IPS-20b (cell line): ENCODE results near the gene OAS2.

ENCODE experiments used
- H3K27ac ChIP-seq: one replicate; pipeline ENCODE4 v1.5.1; 2013; ENCODE audit warnings: low read length
- H3K27me3 ChIP-seq: 2 replicates; pipeline ENCODE4 v1.6.1; 2013; ENCODE audit warnings: mild to moderate bottlenecking, low read length, inconsistent platforms; ENCODE audit not compliant: insufficient read depth
- H3K36me3 ChIP-seq: 2 replicates; pipeline ENCODE4 v1.6.1; 2013; ENCODE audit warnings: low read depth, mild to moderate bottlenecking, inconsistent platforms, low read length, moderate library complexity; ENCODE audit not compliant: insufficient read depth
- H3K4me1 ChIP-seq: 2 replicates; pipeline ENCODE4 v1.6.1; 2013; ENCODE audit warnings: mild to moderate bottlenecking, control low read depth, inconsistent platforms, low read length, moderate library complexity; ENCODE audit not compliant: insufficient read depth
- H3K4me3 ChIP-seq: 2 replicates; pipeline ENCODE4 v1.5.1; 2013; ENCODE audit warnings: mild to moderate bottlenecking, low read length, inconsistent platforms
- H3K9ac ChIP-seq: 2 replicates; pipeline ENCODE4 v1.6.1; 2013; ENCODE audit warnings: low read depth, mild to moderate bottlenecking, inconsistent platforms, low read length, moderate library complexity
- H3K9me3 ChIP-seq: 2 replicates; pipeline ENCODE4 v1.6.1; 2013; ENCODE audit warnings: mild to moderate bottlenecking, low read depth, low read length, inconsistent platforms; ENCODE audit not compliant: insufficient read depth

Gene OAS2

DNA sequence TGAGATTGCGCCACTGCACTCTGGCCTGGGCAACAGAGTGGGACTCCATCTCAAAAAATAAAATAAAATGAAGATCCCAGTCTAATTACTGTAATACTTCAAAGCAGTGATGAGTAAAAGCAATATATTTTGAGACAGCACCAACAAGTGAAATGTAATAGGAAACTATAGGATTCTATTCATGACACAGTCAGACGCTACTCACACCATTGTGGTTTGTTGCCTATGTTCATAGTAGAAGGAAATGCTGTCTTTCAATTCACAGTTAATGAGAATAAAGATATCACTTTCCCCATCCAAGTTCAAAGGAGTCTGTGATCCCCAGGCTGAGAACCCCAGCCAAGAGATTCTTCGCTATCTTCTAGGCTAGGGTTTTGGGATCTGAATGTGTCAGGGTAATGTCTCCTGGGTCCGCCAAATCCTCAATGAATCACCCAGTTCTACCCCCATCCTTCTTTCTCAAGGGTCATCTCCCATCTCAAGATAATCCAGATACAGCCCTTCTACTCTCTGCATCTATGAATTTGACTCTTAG is 61.7 kb downstream of the OAS2 start:
- Histone ChIP-seq H3K27ac (no peak overlapping the region), H3K36me3 (no peaks in the 10 kb centered on the region), H3K9me3 (no peaks in the 10 kb centered on the region), H3K4me1 (no peaks in the 10 kb centered on the region), H3K9ac (no peak overlapping the region), H3K4me3 (no peak overlapping the region), H3K27me3 (peaks cover 1% of the 10 kb centered on the region; the same call in 1 of the 2 replicates)

- Histone ChIP-seq H3K27me3 (peaks cover 8% of the 10 kb centered on the region; the same call in 1 of the 2 replicates), H3K36me3 (no peaks in the 10 kb centered on the region), H3K4me1 (no peaks in the 10 kb centered on the region), H3K9me3 (no peaks in the 10 kb centered on the region), H3K27ac (no peak overlapping the region), H3K4me3 (no peak overlapping the region), H3K9ac (no peak overlapping the region)
Measured at GRCh38 chr12:113040722-113041171, 62.4 kb downstream of the OAS2 start.

- Histone ChIP-seq H3K4me1 (no peaks in the 10 kb centered on the region), H3K9me3 (no peaks in the 10 kb centered on the region), H3K27ac (no peak overlapping the region), H3K36me3 (no peaks in the 10 kb centered on the region), H3K4me3 (no peak overlapping the region), H3K27me3 (peaks cover 12% of the 10 kb centered on the region; the same call in 1 of the 2 replicates), H3K9ac (no peak overlapping the region)
Measured at GRCh38 chr12:113041560-113041959, 63.2 kb downstream of the OAS2 start.

DNA sequence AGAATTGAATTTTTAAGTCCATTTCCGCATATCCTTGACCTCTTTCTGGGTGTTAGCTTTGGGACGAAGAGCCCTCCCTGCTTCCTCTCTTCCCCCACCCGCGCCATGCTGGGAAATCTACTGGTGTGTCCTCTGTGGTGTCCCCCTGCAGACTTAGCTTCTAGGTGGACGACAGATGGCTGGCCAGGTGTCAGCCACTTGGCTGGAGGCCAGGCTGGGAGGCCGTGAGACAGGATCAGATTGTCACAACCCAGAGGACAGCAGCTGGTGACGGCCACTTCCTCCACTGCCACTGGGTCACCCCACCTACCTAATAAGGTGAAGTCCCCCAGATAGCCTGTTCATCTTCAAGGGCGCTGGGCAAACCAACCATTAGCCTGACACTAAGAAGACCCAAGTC is 64.9 kb downstream of the OAS2 start:
- Histone ChIP-seq H3K36me3 (no peaks in the 10 kb centered on the region), H3K9ac (no peak overlapping the region), H3K9me3 (no peaks in the 10 kb centered on the region), H3K27ac (no peak overlapping the region), H3K4me3 (no peak overlapping the region), H3K27me3 (peaks cover 12% of the 10 kb centered on the region; the same call in 1 of the 2 replicates), H3K4me1 (no peaks in the 10 kb centered on the region)

DNA sequence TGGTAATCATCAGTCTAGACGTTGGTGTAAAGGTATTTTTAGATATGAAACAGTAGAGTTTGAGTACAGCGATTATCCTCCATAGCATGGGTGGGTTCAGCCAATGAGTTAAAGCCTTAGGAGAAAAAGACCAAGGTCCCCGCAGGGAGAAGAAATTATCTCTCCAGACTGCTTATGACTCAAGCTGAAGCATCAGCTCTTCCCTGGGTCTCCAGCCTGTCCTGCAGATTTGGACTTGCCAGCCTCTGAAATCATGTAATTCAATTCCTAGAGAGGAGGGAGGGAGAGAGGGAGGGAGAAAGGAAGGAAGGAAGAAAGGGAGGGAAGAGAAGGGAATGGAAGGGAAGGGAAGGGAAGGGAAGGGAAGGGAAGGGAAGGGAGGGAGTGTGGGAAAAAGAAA is 66.2 kb downstream of the OAS2 start:
- no peak overlapping the region for H3K4me3 ChIP-seq
- peaks cover 12% of the 10 kb centered on the region; the same call in 1 of the 2 replicates for H3K27me3 ChIP-seq
- H3K9me3 ChIP-seq: no peaks in the 10 kb centered on the region
- no peaks in the 10 kb centered on the region for H3K4me1 ChIP-seq
- no peak overlapping the region for H3K27ac ChIP-seq
- H3K9ac ChIP-seq: no peak overlapping the region
- no peaks in the 10 kb centered on the region for H3K36me3 ChIP-seq

DNA sequence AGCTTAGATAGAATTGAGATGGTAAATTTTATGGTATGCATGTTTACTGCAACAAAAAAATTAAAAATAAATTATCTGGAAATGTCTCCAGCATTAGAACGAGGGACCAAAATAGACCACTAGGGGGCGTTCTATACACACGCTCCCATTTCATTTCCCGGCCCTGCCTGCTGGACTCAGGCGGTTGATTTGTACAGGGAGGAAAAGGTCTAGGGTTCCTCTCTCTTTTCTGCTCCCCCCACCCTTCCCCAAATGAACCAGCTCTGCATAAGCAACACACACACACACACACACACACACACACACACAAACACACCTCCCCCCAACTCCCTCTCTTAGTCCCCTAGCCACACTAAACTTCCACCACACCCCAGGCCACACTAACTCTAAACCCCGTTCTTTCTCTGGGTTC is 70.4 kb downstream of the OAS2 start:
- Histone ChIP-seq H3K4me1 (no peaks in the 10 kb centered on the region), H3K9ac (no peak overlapping the region), H3K36me3 (no peaks in the 10 kb centered on the region), H3K4me3 (no peak overlapping the region), H3K9me3 (no peaks in the 10 kb centered on the region), H3K27me3 (peaks cover 25% of the 10 kb centered on the region; the same call in 1 of the 2 replicates), H3K27ac (no peak overlapping the region)

GRCh38 chr12:113049976-113050742 is 71.8 kb downstream of the OAS2 start:
- H3K4me3 ChIP-seq: no peak overlapping the region
- no peaks in the 10 kb centered on the region for H3K4me1 ChIP-seq
- H3K27me3 ChIP-seq: peaks cover 36% of the 10 kb centered on the region
- H3K9ac ChIP-seq: no peak overlapping the region
- H3K27ac ChIP-seq: no peak overlapping the region
- H3K9me3 ChIP-seq: no peaks in the 10 kb centered on the region
- H3K36me3 ChIP-seq: no peaks in the 10 kb centered on the region

- H3K9me3 ChIP-seq: no peaks in the 10 kb centered on the region
- no peak overlapping the region for H3K9ac ChIP-seq
- no peak overlapping the region for H3K27ac ChIP-seq
- no peak overlapping the region for H3K4me3 ChIP-seq
- H3K4me1 ChIP-seq: no peaks in the 10 kb centered on the region
- H3K27me3 ChIP-seq: peaks cover 37% of the 10 kb centered on the region
- H3K36me3 ChIP-seq: no peaks in the 10 kb centered on the region
Measured at GRCh38 chr12:113050795-113051194, 72.5 kb downstream of the OAS2 start.

GRCh38 chr12:113051759-113052158 is 73.4 kb downstream of the OAS2 start:
- no peaks in the 10 kb centered on the region for H3K4me1 ChIP-seq
- no peaks in the 10 kb centered on the region for H3K9me3 ChIP-seq
- H3K36me3 ChIP-seq: no peaks in the 10 kb centered on the region
- H3K27me3 ChIP-seq: peaks cover 43% of the 10 kb centered on the region
- H3K27ac ChIP-seq: no peak overlapping the region
- no peak overlapping the region for H3K9ac ChIP-seq
- H3K4me3 ChIP-seq: no peak overlapping the region

DNA sequence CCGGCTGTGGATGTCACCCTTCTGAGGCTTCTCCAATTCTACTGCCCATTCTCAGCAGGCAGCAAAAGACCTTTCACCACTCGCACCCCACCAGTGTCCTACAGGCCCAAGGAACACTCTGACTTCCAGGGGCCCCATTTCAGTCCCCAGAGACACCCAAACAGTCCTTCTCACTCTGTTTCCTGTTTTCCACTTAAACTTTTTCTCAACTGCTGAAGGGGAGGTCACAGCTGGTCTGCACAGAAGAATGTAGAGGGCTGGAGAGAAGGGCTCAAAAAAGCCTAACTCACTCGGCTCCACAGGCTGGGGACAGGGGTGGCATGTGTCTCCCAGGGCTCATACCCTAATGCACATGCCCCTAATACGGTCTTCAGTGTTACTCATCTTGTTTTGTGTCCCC is 74.0 kb downstream of the OAS2 start:
- no peak overlapping the region for H3K9ac ChIP-seq
- no peaks in the 10 kb centered on the region for H3K4me1 ChIP-seq
- H3K36me3 ChIP-seq: no peaks in the 10 kb centered on the region
- no peak overlapping the region for H3K27ac ChIP-seq
- peaks cover 48% of the 10 kb centered on the region for H3K27me3 ChIP-seq
- no peak overlapping the region for H3K4me3 ChIP-seq
- H3K9me3 ChIP-seq: no peaks in the 10 kb centered on the region

DNA sequence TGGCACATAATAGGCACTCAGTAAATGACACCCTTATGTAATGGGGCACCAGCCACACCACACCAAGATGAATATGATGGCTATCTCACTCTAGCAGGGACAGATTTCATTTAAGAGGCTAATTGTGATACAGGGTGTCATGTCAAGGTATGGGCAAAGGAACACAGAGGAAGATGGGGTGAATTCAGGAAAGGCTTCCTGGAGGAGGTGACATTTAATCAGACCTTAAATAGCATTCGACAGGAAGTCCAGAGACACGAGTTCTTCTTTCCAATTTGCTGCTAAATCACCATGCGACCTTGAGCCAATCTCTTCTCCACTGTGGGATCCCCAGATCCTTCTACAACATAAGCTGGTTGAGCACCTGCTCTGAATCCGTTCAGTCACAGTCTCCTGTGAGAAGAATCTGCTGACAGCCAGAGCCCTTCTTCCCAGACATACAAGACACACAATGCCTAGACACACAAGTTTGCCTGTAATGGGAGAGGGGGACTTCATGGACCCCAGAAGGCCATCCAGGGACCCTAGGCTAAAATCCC is 76.7 kb downstream of the OAS2 start:
- H3K4me1 ChIP-seq: no peaks in the 10 kb centered on the region
- H3K9me3 ChIP-seq: no peaks in the 10 kb centered on the region
- H3K27me3 ChIP-seq: peaks cover 71% of the 10 kb centered on the region
- H3K9ac ChIP-seq: no peak overlapping the region
- H3K27ac ChIP-seq: no peak overlapping the region
- no peak overlapping the region for H3K4me3 ChIP-seq
- H3K36me3 ChIP-seq: no peaks in the 10 kb centered on the region
